Spinal cord (tissue), 10 donors: Measurements from ENCODE around the gene GRB14. TPM values are rescaled to one million over a fixed set of nuclear protein-coding genes. Genes with fewer than 3 reads are reported as not detected.
"Not testable (repeated sequence)": the region's sequence is repeated elsewhere in the genome, so short reads cannot be mapped to it uniquely, and the experiment has no call there.

ENCODE experiments used
- DNase-seq, 6 donors: peaks; one replicate each; pipeline versions ENCODE4 v3.0.0 to v3.0.0-alpha.2; 2013 to 2015; ENCODE audit warnings: low spot score in 6 of 6, low read depth in 4 of 6
- H3K27ac ChIP-seq: one replicate; pipeline ENCODE4 v1.5.1; 2013; ENCODE audit warnings: low read depth, low read length, control low read depth
- H3K27me3 ChIP-seq: one replicate; pipeline ENCODE4 v1.6.1; 2013; ENCODE audit warnings: low read length; ENCODE audit not compliant: control insufficient read depth, insufficient read depth
- H3K36me3 ChIP-seq: one replicate; pipeline ENCODE4 v1.6.1; 2013; ENCODE audit warnings: low read length; ENCODE audit not compliant: control insufficient read depth, insufficient read depth
- H3K4me1 ChIP-seq: one replicate; pipeline ENCODE4 v1.6.1; 2013; ENCODE audit warnings: low read length; ENCODE audit not compliant: control insufficient read depth, insufficient read depth
- H3K4me3 ChIP-seq: one replicate; pipeline ENCODE4 v1.5.1; 2013; ENCODE audit warnings: low read depth, low read length, control low read depth
- H3K9me3 ChIP-seq: one replicate; pipeline ENCODE4 v1.6.1; 2013; ENCODE audit warnings: low read length; ENCODE audit not compliant: control insufficient read depth, insufficient read depth
- WGBS: methylation state at CpG from one replicate; pipeline ENCODE4 v1.1.5; 2013; ENCODE audit warnings: missing lambda C conversion rate; ENCODE audit not compliant: insufficient coverage; 5-methylcytosine and 5-hydroxymethylcytosine counted together
- polyA plus RNA-seq, 2 donors: library from polyadenylated mRNA; unstranded; fragments of 120-200 nt; gene quantifications; one replicate each; pipeline ENCODE4 v1.2.1, GENCODE V29; 2013; ENCODE audit not compliant: insufficient read length in 2 of 2
- total RNA-seq, 2 donors: library from RNA; depleted of rRNA in 1 of 2; stranded (reverse); fragments of 120-200 nt in 1 of 2; fragments of >200 nt in 1 of 2; gene quantifications; one replicate each; pipeline versions ENCODE4 v1.2.3 to v1.2.4, GENCODE V29; 2013 to 2014
- donor health status: healthy.

GRB14 gene
- total and polyA plus RNA-seq, 4 donors, result 11.3 to 31.5 (median 16.5) TPM

GRCh38 chr2:164655336-164655735, 34.1 kb upstream of the GRB14 start:
- H3K36me3 ChIP-seq, result no peaks in the 10 kb centered on the region
- no peaks in the 10 kb centered on the region for H3K4me1 ChIP-seq
- no peak overlapping the region for H3K4me3 ChIP-seq
- no peak overlapping the region for H3K27ac ChIP-seq
- peaks cover 2% of the 10 kb centered on the region for H3K9me3 ChIP-seq
- DNase-seq, result no peak
- no peaks in the 10 kb centered on the region for H3K27me3 ChIP-seq

- Histone ChIP-seq H3K4me1 (no peaks in the 10 kb centered on the region), H3K4me3 (no peak overlapping the region), H3K27me3 (no peaks in the 10 kb centered on the region), H3K27ac (no peak overlapping the region), H3K36me3 (no peaks in the 10 kb centered on the region), H3K9me3 (peaks cover 4% of the 10 kb centered on the region)
- 100% methylated on average over 1 of the region's 1 CpG for WGBS
- no peak for DNase-seq
Observed at GRCh38 chr2:164651361-164651760, 30.1 kb upstream of the GRB14 start.

- no peaks in the 10 kb centered on the region for H3K27me3 ChIP-seq
- DNase-seq, result peak in 1 of 6 donors; percentile 24
- no peaks in the 10 kb centered on the region for H3K9me3 ChIP-seq
- H3K27ac ChIP-seq, result no peak overlapping the region
- whole genome bisulfite sequencing, result no CpG with 5 or more reads among the region's 1 CpG
- H3K4me1 ChIP-seq, result no peaks in the 10 kb centered on the region
- no peaks in the 10 kb centered on the region for H3K36me3 ChIP-seq
- H3K4me3 ChIP-seq, result no peak overlapping the region
Observed at GRCh38 chr2:164644036-164644700, 22.9 kb upstream of the GRB14 start.

- Histone ChIP-seq H3K27ac (no peak overlapping the region), H3K9me3 (no peaks in the 10 kb centered on the region)
- 98% methylated on average over 3 of the region's 8 CpGs for WGBS
Observed at GRCh38 chr2:164642946-164643555, 21.8 kb upstream of the GRB14 start.

GRCh38 chr2:164642268-164642667, 21.0 kb upstream of the GRB14 start:
- Histone ChIP-seq H3K9me3 (no peaks in the 10 kb centered on the region), H3K27me3 (no peaks in the 10 kb centered on the region), H3K4me1 (no peaks in the 10 kb centered on the region), H3K4me3 (no peak overlapping the region), H3K27ac (no peak overlapping the region), H3K36me3 (no peaks in the 10 kb centered on the region)
- DNase-seq, result no peak
- 60% methylated on average over 1 of the region's 2 CpGs for WGBS

More at GRCh38 chr2:164642946-164643555, 21.8 kb upstream of the GRB14 start:
- Histone ChIP-seq H3K4me3 (no peak overlapping the region), H3K36me3 (no peaks in the 10 kb centered on the region), H3K27me3 (no peaks in the 10 kb centered on the region), H3K4me1 (no peaks in the 10 kb centered on the region)
- no peak for DNase-seq

GRCh38 chr2:164628319-164628718, 7.0 kb upstream of the GRB14 start:
- not testable (repeated sequence) for H3K4me1 ChIP-seq, H3K36me3 ChIP-seq, H3K9me3 ChIP-seq, H3K27ac ChIP-seq, H3K27me3 ChIP-seq, H3K4me3 ChIP-seq, DNase-seq
- no CpG with 5 or more reads among the region's 3 CpGs for WGBS

- WGBS, result no CpG with 5 or more reads among the region's 3 CpGs
- Histone ChIP-seq H3K27me3 (peaks cover 5% of the 10 kb centered on the region), H3K36me3 (no peaks in the 10 kb centered on the region), H3K9me3 (no peaks in the 10 kb centered on the region), H3K4me3 (no peak overlapping the region), H3K27ac (no peak overlapping the region), H3K4me1 (peaks cover 4% of the 10 kb centered on the region)
- DNase-seq, result no peak
Observed at GRCh38 chr2:164625378-164625971, 4.2 kb upstream of the GRB14 start.

- Histone ChIP-seq H3K4me3 (no peak overlapping the region), H3K36me3 (no peaks in the 10 kb centered on the region), H3K9me3 (no peaks in the 10 kb centered on the region), H3K4me1 (peaks cover 4% of the 10 kb centered on the region), H3K27ac (no peak overlapping the region), H3K27me3 (peaks cover 5% of the 10 kb centered on the region)
- 88% methylated on average over 2 of the region's 2 CpGs for WGBS
- no peak for DNase-seq
Observed at GRCh38 chr2:164624316-164624715, 3.0 kb upstream of the GRB14 start.

- no peak for DNase-seq
- no peaks in the 10 kb centered on the region for H3K9me3 ChIP-seq
- no peak overlapping the region for H3K4me3 ChIP-seq
- H3K27me3 ChIP-seq, result peaks cover 5% of the 10 kb centered on the region
- H3K27ac ChIP-seq, result no peak overlapping the region
- 73% methylated on average over 11 of the region's 12 CpGs for WGBS
- H3K4me1 ChIP-seq, result peaks cover 4% of the 10 kb centered on the region
- no peaks in the 10 kb centered on the region for H3K36me3 ChIP-seq
Observed at GRCh38 chr2:164622338-164623106, 1.2 kb upstream of the GRB14 start.
